NT2/D1 (cell line): ENCODE results near the gene SLIT3.
"Not testable (repeated sequence)": the region's sequence is repeated elsewhere in the genome, so short reads cannot be mapped to it uniquely, and the experiment has no call there.

Source experiments
- YY1 ChIP-seq: IDR thresholded peaks from 2 replicates; pipeline ENCODE4 v1.6.1; 2011; ENCODE audit not compliant: insufficient read length, insufficient read depth
- ZNF274 ChIP-seq: IDR thresholded peaks from 2 replicates; pipeline ENCODE4 v1.6.1; 2011; ENCODE audit warnings: mild to moderate bottlenecking, low read depth, low read length

- not testable (repeated sequence) for TF ChIP-seq YY1, ZNF274
Observed at GRCh38 chr5:169140215-169140614, 160.7 kb downstream of the SLIT3 start.
